ENCODE measurements around the gene ADAMTSL4. TPM values are rescaled to one million over a fixed set of nuclear protein-coding genes. Genes with fewer than 3 reads are reported as not detected.

Gene ADAMTSL4
- total RNA-seq, 1 donor from 2014 or later: 12.0 TPM

DNA sequence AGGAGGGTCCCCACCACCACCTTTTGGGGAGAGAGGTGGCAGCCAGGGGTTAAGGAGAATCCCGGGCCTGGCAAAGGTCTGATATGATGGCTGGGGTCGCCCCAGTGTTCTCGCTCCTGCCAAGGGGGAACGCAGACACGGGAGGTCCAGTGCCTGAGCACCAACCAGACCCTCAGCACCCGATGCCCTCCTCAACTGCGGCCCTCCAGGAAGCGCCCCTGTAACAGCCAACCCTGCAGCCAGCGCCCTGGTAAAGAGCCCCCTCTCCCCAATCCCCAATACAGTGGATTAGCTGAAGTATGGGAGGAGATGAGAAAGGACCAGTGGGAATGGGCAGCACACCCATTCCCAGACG, 10.4 kb downstream of the ADAMTSL4 start:
- Histone ChIP-seq H3K36me3 (ENCODE audit: control insufficient read depth in 3 of 3, insufficient read depth in 3 of 3, low read length in 3 of 3) (peaks cover 12 to 21% (median 15%) of the 10 kb centered on the region in 3 donors), H3K4me3 (ENCODE audit: low read length in 3 of 3) (peak overlapping the region; percentile 84 to 92 (median 87)), H3K4me1 (ENCODE audit: control insufficient read depth in 3 of 3, insufficient read depth in 3 of 3, low read length in 3 of 3) (peaks cover 50 to 64% (median 56%) of the 10 kb centered on the region in 3 donors), H3K27me3 (ENCODE audit: control insufficient read depth in 3 of 3, insufficient read depth in 3 of 3, low read length in 3 of 3) (no peaks in the 10 kb centered on the region), H3K9ac (ENCODE audit: low read depth in 1 of 3, low read length in 3 of 3) (peak overlapping the region in 2 of 3 donors; percentile 23 to 100), H3K9me3 (ENCODE audit: control insufficient read depth in 3 of 3, low read length in 3 of 3) (no peaks in the 10 kb centered on the region), H3K27ac (ENCODE audit: low read depth, low read length) (peak overlapping the region; percentile 100)

GRCh38 chr1:150560011-150560438, 10.8 kb downstream of the ADAMTSL4 start:
- Histone ChIP-seq H3K9ac (ENCODE audit: low read depth in 1 of 3, low read length in 3 of 3) (peak overlapping the region; percentile 97 to 100 (median 99)), H3K36me3 (ENCODE audit: control insufficient read depth in 3 of 3, insufficient read depth in 3 of 3, low read length in 3 of 3) (peaks cover 12 to 21% (median 15%) of the 10 kb centered on the region in 3 donors), H3K27me3 (ENCODE audit: control insufficient read depth in 3 of 3, insufficient read depth in 3 of 3, low read length in 3 of 3) (no peaks in the 10 kb centered on the region), H3K4me1 (ENCODE audit: control insufficient read depth in 3 of 3, insufficient read depth in 3 of 3, low read length in 3 of 3) (peaks cover 54 to 68% (median 60%) of the 10 kb centered on the region in 3 donors), H3K4me3 (ENCODE audit: low read length in 3 of 3) (peak overlapping the region; percentile 84 to 92 (median 87)), H3K9me3 (ENCODE audit: control insufficient read depth in 3 of 3, low read length in 3 of 3) (no peaks in the 10 kb centered on the region), H3K27ac (ENCODE audit: low read depth, low read length) (peak overlapping the region; percentile 100)

- H3K27ac ChIP-seq (ENCODE audit: low read depth, low read length): peak overlapping the region; percentile 100
- H3K36me3 ChIP-seq (ENCODE audit: control insufficient read depth in 3 of 3, insufficient read depth in 3 of 3, low read length in 3 of 3): peaks cover 6 to 15% (median 9%) of the 10 kb centered on the region in 3 donors
- H3K4me3 ChIP-seq (ENCODE audit: low read length in 3 of 3): peak overlapping the region; percentile 84 to 92 (median 87)
- peak overlapping the region; percentile 97 to 100 (median 99) for H3K9ac ChIP-seq (ENCODE audit: low read depth in 1 of 3, low read length in 3 of 3)
- H3K27me3 ChIP-seq (ENCODE audit: control insufficient read depth in 3 of 3, insufficient read depth in 3 of 3, low read length in 3 of 3): no peaks in the 10 kb centered on the region
- peaks cover 58 to 73% (median 65%) of the 10 kb centered on the region in 3 donors for H3K4me1 ChIP-seq (ENCODE audit: control insufficient read depth in 3 of 3, insufficient read depth in 3 of 3, low read length in 3 of 3)
- no peaks in the 10 kb centered on the region for H3K9me3 ChIP-seq (ENCODE audit: control insufficient read depth in 3 of 3, low read length in 3 of 3)
Measured at GRCh38 chr1:150560576-150561253, 11.5 kb downstream of the ADAMTSL4 start.

GRCh38 chr1:150561254-150561973, 12.2 kb downstream of the ADAMTSL4 start:
- Histone ChIP-seq H3K4me1 (ENCODE audit: control insufficient read depth in 3 of 3, insufficient read depth in 3 of 3, low read length in 3 of 3) (peaks cover 60 to 80% (median 69%) of the 10 kb centered on the region in 3 donors), H3K36me3 (ENCODE audit: control insufficient read depth in 3 of 3, insufficient read depth in 3 of 3, low read length in 3 of 3) (peaks cover 2 to 11% (median 6%) of the 10 kb centered on the region in 3 donors), H3K9me3 (ENCODE audit: control insufficient read depth in 3 of 3, low read length in 3 of 3) (no peaks in the 10 kb centered on the region), H3K27ac (ENCODE audit: low read depth, low read length) (peak overlapping the region; percentile 100), H3K27me3 (ENCODE audit: control insufficient read depth in 3 of 3, insufficient read depth in 3 of 3, low read length in 3 of 3) (no peaks in the 10 kb centered on the region), H3K9ac (ENCODE audit: low read depth in 1 of 3, low read length in 3 of 3) (peak overlapping the region; percentile 97 to 100 (median 99)), H3K4me3 (ENCODE audit: low read length in 3 of 3) (peak overlapping the region; percentile 84 to 92 (median 87))

- H3K9me3 ChIP-seq (ENCODE audit: control insufficient read depth in 3 of 3, low read length in 3 of 3): no peaks in the 10 kb centered on the region
- peak overlapping the region; percentile 84 to 92 (median 87) for H3K4me3 ChIP-seq (ENCODE audit: low read length in 3 of 3)
- peak overlapping the region; percentile 100 for H3K27ac ChIP-seq (ENCODE audit: low read depth, low read length)
- H3K9ac ChIP-seq (ENCODE audit: low read depth in 1 of 3, low read length in 3 of 3): peak overlapping the region; percentile 97 to 100 (median 99)
- H3K4me1 ChIP-seq (ENCODE audit: control insufficient read depth in 3 of 3, insufficient read depth in 3 of 3, low read length in 3 of 3): peaks cover 66 to 86% (median 75%) of the 10 kb centered on the region in 3 donors
- no peaks in the 10 kb centered on the region for H3K27me3 ChIP-seq (ENCODE audit: control insufficient read depth in 3 of 3, insufficient read depth in 3 of 3, low read length in 3 of 3)
- peaks cover 2 to 11% (median 6%) of the 10 kb centered on the region in 3 donors for H3K36me3 ChIP-seq (ENCODE audit: control insufficient read depth in 3 of 3, insufficient read depth in 3 of 3, low read length in 3 of 3)
Measured at GRCh38 chr1:150561974-150562445, 12.8 kb downstream of the ADAMTSL4 start.

GRCh38 chr1:150562446-150563339, 13.5 kb downstream of the ADAMTSL4 start:
- peak overlapping the region; percentile 84 to 92 (median 87) for H3K4me3 ChIP-seq (ENCODE audit: low read length in 3 of 3)
- peaks cover under 1 to 5% (median 3%) of the 10 kb centered on the region in 3 donors for H3K36me3 ChIP-seq (ENCODE audit: control insufficient read depth in 3 of 3, insufficient read depth in 3 of 3, low read length in 3 of 3)
- H3K9me3 ChIP-seq (ENCODE audit: control insufficient read depth in 3 of 3, low read length in 3 of 3): no peaks in the 10 kb centered on the region
- H3K27me3 ChIP-seq (ENCODE audit: control insufficient read depth in 3 of 3, insufficient read depth in 3 of 3, low read length in 3 of 3): no peaks in the 10 kb centered on the region
- peak overlapping the region; percentile 100 for H3K27ac ChIP-seq (ENCODE audit: low read depth, low read length)
- peaks cover 73 to 92% (median 81%) of the 10 kb centered on the region in 3 donors for H3K4me1 ChIP-seq (ENCODE audit: control insufficient read depth in 3 of 3, insufficient read depth in 3 of 3, low read length in 3 of 3)
- H3K9ac ChIP-seq (ENCODE audit: low read depth in 1 of 3, low read length in 3 of 3): peak overlapping the region; percentile 97 to 100 (median 99)

DNA sequence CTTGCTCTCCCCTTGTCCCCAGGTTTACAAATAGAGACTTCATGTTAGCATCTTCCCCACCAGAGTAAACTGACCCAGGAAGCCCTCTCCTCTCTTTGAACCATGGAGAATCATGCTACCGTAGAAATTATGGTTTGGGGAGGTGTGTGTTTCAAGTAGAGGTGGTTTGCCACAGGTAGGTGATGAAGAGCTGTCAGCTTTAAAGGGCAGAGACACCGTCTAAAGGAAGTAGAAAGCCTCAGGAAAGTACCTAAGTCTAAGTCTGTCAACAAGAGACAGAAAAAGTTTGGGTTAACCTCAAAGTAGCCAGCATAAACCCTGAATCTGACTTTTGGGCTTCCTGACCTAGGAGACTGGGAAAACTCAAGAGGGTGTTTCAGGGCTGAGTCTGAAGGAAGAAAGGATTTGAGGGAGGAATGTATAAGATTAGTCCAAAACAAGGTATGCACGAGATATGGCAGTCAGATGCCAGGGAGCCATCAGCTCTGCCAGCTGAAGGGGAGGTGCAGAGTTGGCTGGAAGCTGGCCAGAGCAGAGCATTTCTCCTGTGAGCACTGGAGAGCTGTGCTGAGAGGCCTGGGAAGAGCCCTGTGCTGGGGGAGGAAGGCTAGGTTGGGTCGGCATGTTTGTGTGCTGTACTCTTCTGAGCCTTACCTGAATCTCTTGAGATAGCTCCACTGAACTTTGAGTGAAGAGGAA, 14.3 kb downstream of the ADAMTSL4 start:
- peak overlapping the region; percentile 46 to 92 (median 84) for H3K4me3 ChIP-seq (ENCODE audit: low read length in 3 of 3)
- no peaks in the 10 kb centered on the region for H3K9me3 ChIP-seq (ENCODE audit: control insufficient read depth in 3 of 3, low read length in 3 of 3)
- H3K9ac ChIP-seq (ENCODE audit: low read depth in 1 of 3, low read length in 3 of 3): peak overlapping the region; percentile 97 to 100 (median 99)
- peak overlapping the region; percentile 100 for H3K27ac ChIP-seq (ENCODE audit: low read depth, low read length)
- no peaks in the 10 kb centered on the region for H3K36me3 ChIP-seq (ENCODE audit: control insufficient read depth in 3 of 3, insufficient read depth in 3 of 3, low read length in 3 of 3)
- peaks cover 81 to 96% (median 88%) of the 10 kb centered on the region in 3 donors for H3K4me1 ChIP-seq (ENCODE audit: control insufficient read depth in 3 of 3, insufficient read depth in 3 of 3, low read length in 3 of 3)
- H3K27me3 ChIP-seq (ENCODE audit: control insufficient read depth in 3 of 3, insufficient read depth in 3 of 3, low read length in 3 of 3): no peaks in the 10 kb centered on the region

GRCh38 chr1:150564051-150564991, 15.1 kb downstream of the ADAMTSL4 start:
- peak overlapping the region; percentile 60 to 100 (median 99) for H3K9ac ChIP-seq (ENCODE audit: low read depth in 1 of 3, low read length in 3 of 3)
- H3K4me1 ChIP-seq (ENCODE audit: control insufficient read depth in 3 of 3, insufficient read depth in 3 of 3, low read length in 3 of 3): peaks cover 85 to 96% (median 88%) of the 10 kb centered on the region in 3 donors
- H3K36me3 ChIP-seq (ENCODE audit: control insufficient read depth in 3 of 3, insufficient read depth in 3 of 3, low read length in 3 of 3): no peaks in the 10 kb centered on the region
- H3K4me3 ChIP-seq (ENCODE audit: low read length in 3 of 3): peak overlapping the region; percentile 37 to 84 (median 46)
- H3K27ac ChIP-seq (ENCODE audit: low read depth, low read length): peak overlapping the region; percentile 100
- no peaks in the 10 kb centered on the region for H3K9me3 ChIP-seq (ENCODE audit: control insufficient read depth in 3 of 3, low read length in 3 of 3)
- H3K27me3 ChIP-seq (ENCODE audit: control insufficient read depth in 3 of 3, insufficient read depth in 3 of 3, low read length in 3 of 3): no peaks in the 10 kb centered on the region
